ENCODE results near the gene RMND5B. TPM values are rescaled to one million over a fixed set of nuclear protein-coding genes. Genes with fewer than 3 reads are reported as not detected.

RMND5B gene
- total RNA-seq, 4 donors from 2014 or later: 36.7 to 149 (median 37.8) TPM

GRCh38 chr5:178187014-178187413 lies 56.2 kb downstream of the RMND5B start, which contains the start of gene GMCL2:
Gene GMCL2 (minus strand): TSS chr5:178187371. CDS start chr5:178187299, 72 bp downstream.
- no peak within 1 kb of the TSS for H3K4me3 ChIP-seq
- intact Hi-C loops (cut with DNase I; ENCODE audit: low total_unique reads): no loop called here
- H3K4me1 ChIP-seq: no peaks in the 10 kb centered on the region
- in situ Hi-C loops (cut with MboI; ENCODE audit: low pct_ligation_motif_present in 1 of 4, low pct_unique_long_range_greater_than_20kb in 1 of 4, low sequenced_read_pairs in 3 of 4): no loop called here
- 91 to 93% methylated on average over 7 to 27 of the region's 27 CpGs for WGBS, 2 donors (ENCODE audit: low coverage in 1 of 2)
- no peaks in the 10 kb centered on the region for H3K9me3 ChIP-seq
- TF ChIP-seq EP300 (IDR thresholded peaks at IDR 0.05; ENCODE audit: low read depth): no peak
- no peak for TF ChIP-seq CTCF (IDR thresholded peaks at IDR 0.05)
- no peak for TF ChIP-seq POLR2A (IDR thresholded peaks at IDR 0.05)
- TF ChIP-seq POLR2AphosphoS5 (IDR thresholded peaks at IDR 0.05): no peak
- H3K27ac ChIP-seq: no peak within 1 kb of the TSS
- H3K27me3 ChIP-seq: no peaks in the 10 kb centered on the region
- no peak for DNase-seq
- H3K36me3 ChIP-seq: no peaks in the 10 kb centered on the region

GRCh38 chr5:178189433-178189832 lies 58.6 kb downstream of the RMND5B start:
- H3K27me3 ChIP-seq: peaks cover 6% of the 10 kb centered on the region
- intact Hi-C loops (cut with DNase I; ENCODE audit: low total_unique reads): no loop called here
- in situ Hi-C loops (cut with MboI; ENCODE audit: low pct_ligation_motif_present in 1 of 4, low pct_unique_long_range_greater_than_20kb in 1 of 4, low sequenced_read_pairs in 3 of 4): no loop called here
- WGBS, 2 donors (ENCODE audit: low coverage in 1 of 2): 42 to 48% methylated on average over 2 of the region's 2 CpGs
- TF ChIP-seq POLR2AphosphoS5 (IDR thresholded peaks at IDR 0.05) (no peak), POLR2A (IDR thresholded peaks at IDR 0.05) (no peak), CTCF (IDR thresholded peaks at IDR 0.05) (no peak), EP300 (IDR thresholded peaks at IDR 0.05; ENCODE audit: low read depth) (no peak)
- no peaks in the 10 kb centered on the region for H3K36me3 ChIP-seq
- no peaks in the 10 kb centered on the region for H3K4me1 ChIP-seq
- H3K27ac ChIP-seq: no peak overlapping the region
- no peaks in the 10 kb centered on the region for H3K9me3 ChIP-seq
- no peak overlapping the region for H3K4me3 ChIP-seq
- DNase-seq: no peak

- H3K4me3 ChIP-seq: no peak overlapping the region
- no peaks in the 10 kb centered on the region for H3K4me1 ChIP-seq
- no peaks in the 10 kb centered on the region for H3K36me3 ChIP-seq
- 71 to 97% methylated on average over 3 to 4 of the region's 4 CpGs for WGBS, 2 donors (ENCODE audit: low coverage in 1 of 2)
- no peak for TF ChIP-seq POLR2AphosphoS5 (IDR thresholded peaks at IDR 0.05)
- no peak for TF ChIP-seq EP300 (IDR thresholded peaks at IDR 0.05; ENCODE audit: low read depth)
- TF ChIP-seq POLR2A (IDR thresholded peaks at IDR 0.05): no peak
- TF ChIP-seq CTCF (IDR thresholded peaks at IDR 0.05): no peak
- no peaks in the 10 kb centered on the region for H3K9me3 ChIP-seq
- in situ Hi-C loops (cut with MboI; ENCODE audit: low pct_ligation_motif_present in 1 of 4, low pct_unique_long_range_greater_than_20kb in 1 of 4, low sequenced_read_pairs in 3 of 4) (no loop called here), intact Hi-C loops (cut with DNase I; ENCODE audit: low total_unique reads) (no loop called here)
- no peak overlapping the region for H3K27ac ChIP-seq
- peaks cover 12% of the 10 kb centered on the region for H3K27me3 ChIP-seq
- no peak for DNase-seq
These were observed 60.8 kb downstream of the RMND5B start for GRCh38 chr5:178191661-178192060.

GRCh38 chr5:178192244-178192643 lies 61.4 kb downstream of the RMND5B start:
- Histone ChIP-seq H3K36me3 (no peaks in the 10 kb centered on the region), H3K4me3 (no peak overlapping the region), H3K9me3 (no peaks in the 10 kb centered on the region), H3K27me3 (peaks cover 12% of the 10 kb centered on the region), H3K27ac (no peak overlapping the region), H3K4me1 (no peaks in the 10 kb centered on the region)
- intact Hi-C loops (cut with DNase I; ENCODE audit: low total_unique reads) (no loop called here), in situ Hi-C loops (cut with MboI; ENCODE audit: low pct_ligation_motif_present in 1 of 4, low pct_unique_long_range_greater_than_20kb in 1 of 4, low sequenced_read_pairs in 3 of 4) (no loop called here)
- TF ChIP-seq EP300 (IDR thresholded peaks at IDR 0.05; ENCODE audit: low read depth) (no peak), CTCF (IDR thresholded peaks at IDR 0.05) (no peak), POLR2A (IDR thresholded peaks at IDR 0.05) (no peak), POLR2AphosphoS5 (IDR thresholded peaks at IDR 0.05) (no peak)
- no peak for DNase-seq
- 79% methylated on average over 2 of the region's 2 CpGs; no CpG with 5 or more reads in 1 of the 2 donors for WGBS, 2 donors (ENCODE audit: low coverage in 1 of 2)
